SU-DHL-6 (cell line): Measurements from ENCODE around the gene SLC25A19.

ENCODE experiments used
- EZH2phosphoT487 ChIP-seq: fragments of 200-600 bp; sonication (generic), shearing (Covaris generic); conservative IDR thresholded peaks from 2 replicates; pipeline ENCODE4 v1.6.1; 2018; ENCODE audit warnings: mild to moderate bottlenecking, antibody characterized with exemption, low read length, moderate library complexity, mixed read lengths
- TF ChIP-seq, protein P1 (sequence below): fragments of 200-600 bp; sonication (generic); IDR thresholded peaks from one replicate; pipeline ENCODE4 v1.5.1; 2017; ENCODE audit warnings: antibody characterized with exemption, mild to moderate bottlenecking, low read length, moderate library complexity; ENCODE audit not compliant: insufficient read depth, poor library complexity, severe bottlenecking

DNA sequence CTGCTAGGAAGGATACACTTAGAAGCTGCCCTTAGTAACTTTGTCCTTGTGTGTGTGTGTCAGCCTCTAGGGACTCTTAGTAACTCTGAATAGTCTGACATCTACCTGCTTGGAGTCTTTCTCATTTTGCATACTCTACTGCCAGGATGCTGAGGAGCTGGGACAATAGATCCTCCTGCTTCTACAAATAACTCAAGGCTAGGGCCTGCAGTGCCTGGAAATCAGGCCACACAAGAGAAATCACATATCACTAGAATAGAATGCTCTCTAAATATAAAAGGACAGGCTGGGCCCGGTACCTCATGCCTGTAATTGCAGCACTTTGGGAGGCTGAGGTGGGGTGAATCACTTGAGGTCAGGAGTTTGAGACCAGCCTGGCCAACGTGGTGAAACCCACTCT lies 38.5 kb upstream of the SLC25A19 start:
- TF ChIP-seq, protein P1, sequence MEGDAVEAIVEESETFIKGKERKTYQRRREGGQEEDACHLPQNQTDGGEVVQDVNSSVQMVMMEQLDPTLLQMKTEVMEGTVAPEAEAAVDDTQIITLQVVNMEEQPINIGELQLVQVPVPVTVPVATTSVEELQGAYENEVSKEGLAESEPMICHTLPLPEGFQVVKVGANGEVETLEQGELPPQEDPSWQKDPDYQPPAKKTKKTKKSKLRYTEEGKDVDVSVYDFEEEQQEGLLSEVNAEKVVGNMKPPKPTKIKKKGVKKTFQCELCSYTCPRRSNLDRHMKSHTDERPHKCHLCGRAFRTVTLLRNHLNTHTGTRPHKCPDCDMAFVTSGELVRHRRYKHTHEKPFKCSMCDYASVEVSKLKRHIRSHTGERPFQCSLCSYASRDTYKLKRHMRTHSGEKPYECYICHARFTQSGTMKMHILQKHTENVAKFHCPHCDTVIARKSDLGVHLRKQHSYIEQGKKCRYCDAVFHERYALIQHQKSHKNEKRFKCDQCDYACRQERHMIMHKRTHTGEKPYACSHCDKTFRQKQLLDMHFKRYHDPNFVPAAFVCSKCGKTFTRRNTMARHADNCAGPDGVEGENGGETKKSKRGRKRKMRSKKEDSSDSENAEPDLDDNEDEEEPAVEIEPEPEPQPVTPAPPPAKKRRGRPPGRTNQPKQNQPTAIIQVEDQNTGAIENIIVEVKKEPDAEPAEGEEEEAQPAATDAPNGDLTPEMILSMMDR, result no peak
- no peak for TF ChIP-seq EZH2phosphoT487
